Measurements from ENCODE around the gene HGF.

The HGF gene

DNA sequence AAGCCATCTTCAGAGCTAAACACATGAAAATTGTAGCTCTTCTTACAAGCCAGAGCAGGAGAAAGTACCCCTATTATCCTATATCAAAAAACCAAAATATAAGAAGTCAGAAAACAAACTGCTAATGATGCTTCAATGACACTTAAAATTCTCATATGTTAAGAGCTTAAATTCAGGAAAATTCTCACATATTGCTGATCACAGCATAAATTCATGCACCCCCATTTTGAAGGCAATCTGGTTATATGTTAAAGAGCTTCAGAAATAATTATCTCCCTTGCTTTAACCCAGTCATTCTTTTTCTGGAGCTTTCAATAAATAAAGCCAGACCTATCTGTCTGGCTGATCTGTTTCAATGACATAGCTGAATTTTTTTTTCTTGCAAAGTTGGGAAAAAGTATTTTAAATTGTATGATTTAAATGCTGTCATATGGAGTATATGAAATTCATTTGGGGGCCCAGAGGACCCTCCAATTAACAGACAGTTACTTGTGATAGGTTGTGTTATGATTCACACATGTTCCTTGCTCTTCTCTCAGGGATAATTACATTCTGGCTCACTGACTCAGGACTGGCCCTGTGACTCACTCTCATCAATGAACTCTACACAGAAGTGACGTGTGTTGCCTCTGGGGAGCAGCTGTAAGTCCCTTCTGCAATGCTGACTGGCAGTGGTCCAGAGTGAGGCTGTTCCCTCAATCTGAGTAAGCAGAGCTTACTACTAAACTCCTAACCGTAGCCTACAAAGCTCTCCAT is 85.2 kb downstream of the HGF start:
- peak in 51 of 58 donors; percentile 0 to 90 (median 47) for DNase-seq

DNA sequence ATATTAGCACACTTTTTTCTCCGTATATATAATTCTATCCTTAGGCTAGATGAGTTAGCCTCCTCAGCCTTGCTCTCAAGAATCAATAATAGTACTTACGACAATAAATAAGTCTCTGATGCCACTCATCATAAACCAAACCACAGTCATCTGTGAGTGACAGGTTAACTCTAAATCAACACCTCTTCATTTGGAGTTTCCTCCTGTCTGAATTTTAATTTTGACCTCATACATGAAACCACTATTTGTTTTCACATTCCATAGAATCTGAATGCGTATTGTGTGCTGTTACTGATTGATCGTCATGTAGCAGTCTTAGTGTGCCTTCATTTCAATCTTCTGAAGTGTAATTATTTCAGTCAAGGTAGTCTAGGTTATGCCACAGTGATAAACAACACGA is 85.8 kb downstream of the HGF start:
- DNase-seq, result no peak

DNA sequence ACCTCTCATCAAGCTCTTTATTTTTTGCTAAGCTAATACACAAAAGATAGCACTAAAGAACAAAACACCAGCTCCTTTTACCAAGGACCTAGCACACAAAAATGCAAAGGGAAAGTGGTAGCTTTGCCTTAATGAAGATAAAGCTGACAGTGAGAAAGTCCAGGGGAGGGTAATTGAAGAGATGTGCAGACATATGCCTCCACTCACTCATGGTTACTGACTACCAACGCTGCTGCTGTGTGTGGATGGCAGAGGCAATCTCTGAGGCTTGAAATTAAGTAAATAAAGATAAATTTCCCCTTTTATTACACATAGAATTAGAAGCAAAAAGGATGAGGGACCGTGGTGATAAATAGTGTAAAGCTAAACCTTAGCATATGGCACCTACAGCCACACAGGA is 87.0 kb downstream of the HGF start:
- no peak for DNase-seq

GRCh38 chr7:81680120-81680519 is 89.7 kb downstream of the HGF start:
- no peak for DNase-seq

GRCh38 chr7:81676813-81677212 is 93.0 kb downstream of the HGF start:
- DNase-seq, result peak in 1 of 58 donors; percentile 0

GRCh38 chr7:81676105-81676811 is 93.6 kb downstream of the HGF start:
- DNase-seq, result no peak

GRCh38 chr7:81674431-81674830 is 95.4 kb downstream of the HGF start:
- no peak for DNase-seq

GRCh38 chr7:81672872-81673271 is 97.0 kb downstream of the HGF start:
- no peak for DNase-seq

- DNase-seq, result no peak
Measured at GRCh38 chr7:81669476-81670105, 100.3 kb downstream of the HGF start.

DNA sequence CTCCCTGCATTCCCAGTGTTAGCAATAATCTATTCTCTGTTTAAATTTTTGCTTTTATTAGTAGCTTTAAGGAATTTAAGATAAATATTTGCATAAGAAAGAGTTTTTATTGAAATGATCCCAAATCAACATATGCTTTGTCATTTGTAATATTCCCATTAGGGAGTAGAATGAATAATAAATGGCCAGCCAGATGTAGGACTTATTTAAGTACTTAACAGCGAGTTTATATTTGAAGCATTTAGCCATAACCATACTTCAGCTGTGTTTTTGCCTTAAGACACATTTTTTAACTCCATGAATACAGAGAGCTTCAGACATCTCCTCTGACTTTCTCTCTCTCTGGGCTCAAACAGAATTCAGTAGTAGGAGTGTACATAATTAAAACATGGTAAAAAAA is 103.6 kb downstream of the HGF start:
- no peak for DNase-seq

DNA sequence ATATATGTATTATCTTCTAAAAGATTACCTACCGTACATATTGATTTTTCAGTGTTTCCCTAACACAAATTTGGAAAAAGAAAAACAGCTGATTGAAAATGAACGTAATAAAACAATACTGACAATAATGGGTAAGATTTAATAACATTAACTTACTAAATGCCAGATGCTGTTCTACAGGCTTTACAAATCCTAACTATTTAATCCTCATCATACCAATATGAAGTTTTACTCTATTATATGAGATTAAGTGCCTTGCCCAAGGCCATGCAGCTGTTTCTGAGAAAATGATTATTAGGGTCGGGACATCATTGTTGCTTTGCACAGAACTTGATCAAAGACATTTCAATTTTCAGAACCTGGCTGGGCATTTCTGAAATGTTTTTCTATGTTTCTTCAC is 104.6 kb downstream of the HGF start:
- DNase-seq, result no peak

GRCh38 chr7:81664304-81664703 is 105.5 kb downstream of the HGF start:
- no peak for DNase-seq

- DNase-seq, result no peak
Measured at GRCh38 chr7:81662531-81662930, 107.3 kb downstream of the HGF start.

- no peak for DNase-seq
Measured at GRCh38 chr7:81659697-81660395, 110.0 kb downstream of the HGF start.

DNA sequence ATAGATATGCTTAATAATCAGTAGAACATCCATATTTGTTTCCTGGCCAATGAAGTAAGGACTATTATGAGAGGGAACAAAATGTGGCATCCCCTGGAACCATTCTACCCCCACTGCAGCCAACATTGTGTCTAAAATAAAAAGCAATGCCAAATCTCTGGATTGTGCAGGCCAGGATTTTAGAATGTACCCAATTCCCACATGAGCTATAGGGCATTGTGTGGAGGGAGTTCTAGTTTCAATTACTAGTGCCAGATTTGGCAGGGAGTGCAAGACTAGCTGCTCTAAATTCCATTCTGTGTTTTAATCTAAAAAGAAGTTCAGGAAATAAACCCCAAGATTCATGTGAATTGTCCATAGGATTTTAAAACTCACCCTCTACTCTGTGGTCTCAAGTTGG is 112.3 kb downstream of the HGF start:
- DNase-seq, result no peak

- DNase-seq, result no peak
Measured at GRCh38 chr7:81655271-81655670, 114.6 kb downstream of the HGF start.

DNA sequence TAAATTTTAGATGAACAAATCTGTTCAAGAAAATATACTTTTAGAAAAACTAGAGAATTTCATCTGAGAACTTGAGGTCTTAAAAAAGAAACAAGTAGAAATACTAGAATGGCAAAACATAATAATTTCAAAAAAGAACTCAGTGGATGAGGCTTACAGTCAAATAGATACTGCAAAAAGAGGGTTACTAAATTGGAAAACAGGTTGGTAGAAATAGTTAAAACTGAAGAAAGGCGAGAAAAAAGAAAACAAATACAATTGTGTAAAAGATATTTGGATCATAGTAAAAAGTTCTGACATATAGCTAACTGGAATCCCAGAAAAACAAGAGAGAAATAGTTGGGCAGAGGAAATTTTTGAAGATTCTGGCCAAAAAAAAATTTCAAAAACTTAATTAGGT is 117.6 kb downstream of the HGF start:
- no peak for DNase-seq
